ENCODE measurements around the gene FILIP1L. TPM values are rescaled to one million over a fixed set of nuclear protein-coding genes. Genes with fewer than 3 reads are reported as not detected.
"Not testable (repeated sequence)": the region's sequence is repeated elsewhere in the genome, so short reads cannot be mapped to it uniquely, and the experiment has no call there.

Gene FILIP1L
- total RNA-seq, 2 experiments from 2014 or later, result 0.25 to 0.44 TPM

- Mint-ChIP-seq H3K4me1 (peaks cover 4% of the 10 kb centered on the region), H3K4me3 (no peak overlapping the region), H3K27ac (no peak overlapping the region), H3K9me3 (no peaks in the 10 kb centered on the region), H3K36me3 (ENCODE audit: low read depth) (no peaks in the 10 kb centered on the region), H3K27me3 (no peaks in the 10 kb centered on the region)
- ChIA-PET CTCF (interaction anchor here (1.2 to 1.4 kb wide), 2 partner anchors 181 to 408 kb away, joined by 3 read pairs; no protein-coding TSS in a partner anchor), POLR2A (interaction anchor here (0.6 kb wide), 1 partner anchor 753 kb away, joined by 3 read pairs; no protein-coding TSS in a partner anchor)
- no peak for DNase-seq
Observed at GRCh38 chr3:99846477-99847160, 267.7 kb downstream of the FILIP1L start.

GRCh38 chr3:99845999-99846398 lies 268.3 kb downstream of the FILIP1L start:
- ChIA-PET CTCF (interaction anchor here (1.4 kb wide), 1 partner anchor 408 kb away, joined by 3 read pairs; no protein-coding TSS in a partner anchor), POLR2A (no interaction called here)
- Mint-ChIP-seq H3K27ac (no peak overlapping the region), H3K36me3 (ENCODE audit: low read depth) (no peaks in the 10 kb centered on the region), H3K4me1 (peaks cover 4% of the 10 kb centered on the region), H3K9me3 (no peaks in the 10 kb centered on the region), H3K27me3 (no peaks in the 10 kb centered on the region), H3K4me3 (no peak overlapping the region)
- no peak for DNase-seq

- H3K36me3 Mint-ChIP-seq (ENCODE audit: low read depth), result no peaks in the 10 kb centered on the region
- no peak overlapping the region for H3K4me3 Mint-ChIP-seq
- H3K9me3 Mint-ChIP-seq, result no peaks in the 10 kb centered on the region
- no peaks in the 10 kb centered on the region for H3K27me3 Mint-ChIP-seq
- ChIA-PET CTCF (interaction anchor here (1.1 kb wide), 1 partner anchor 409 kb away, joined by 6 read pairs; no protein-coding TSS in a partner anchor), POLR2A (no interaction called here)
- DNase-seq, result no peak
- no peak overlapping the region for H3K27ac Mint-ChIP-seq
- H3K4me1 Mint-ChIP-seq, result peaks cover 4% of the 10 kb centered on the region
Observed at GRCh38 chr3:99845331-99845730, 269.0 kb downstream of the FILIP1L start.

GRCh38 chr3:99843590-99844258 lies 270.6 kb downstream of the FILIP1L start:
- ChIA-PET POLR2A (no interaction called here), CTCF (interaction anchor here (0.7 to 1.6 kb wide), 13 partner anchors 10 to 743 kb away, joined by 3 to 6 read pairs (median 4); no protein-coding TSS in a partner anchor)
- H3K9me3 Mint-ChIP-seq, result no peaks in the 10 kb centered on the region

GRCh38 chr3:99842826-99843589 lies 271.3 kb downstream of the FILIP1L start:
- Mint-ChIP-seq H3K4me1 (peaks cover 4% of the 10 kb centered on the region), H3K9me3 (no peaks in the 10 kb centered on the region), H3K27me3 (no peaks in the 10 kb centered on the region), H3K36me3 (ENCODE audit: low read depth) (no peaks in the 10 kb centered on the region), H3K4me3 (no peak overlapping the region), H3K27ac (no peak overlapping the region)
- ChIA-PET CTCF (interaction anchor here (0.7 to 1.6 kb wide), 8 partner anchors 15 to 417 kb away, joined by 3 to 4 read pairs (median 3); partner anchors contain the start of gene TBC1D23), POLR2A (no interaction called here)
- DNase-seq, result no peak

More at GRCh38 chr3:99843590-99844258, 270.6 kb downstream of the FILIP1L start:
- Mint-ChIP-seq H3K36me3 (ENCODE audit: low read depth) (no peaks in the 10 kb centered on the region), H3K27ac (no peak overlapping the region), H3K4me3 (no peak overlapping the region), H3K4me1 (peaks cover 4% of the 10 kb centered on the region), H3K27me3 (no peaks in the 10 kb centered on the region)
- DNase-seq, result no peak

- H3K27me3 Mint-ChIP-seq; DNase-seq; H3K27ac Mint-ChIP-seq; H3K4me3 Mint-ChIP-seq; H3K9me3 Mint-ChIP-seq; H3K4me1 Mint-ChIP-seq; H3K36me3 Mint-ChIP-seq (ENCODE audit: low read depth); POLR2A ChIA-PET: not testable (repeated sequence)
- CTCF ChIA-PET, result interaction anchor here (2.0 kb wide), 1 partner anchor 10 kb away, joined by 8 read pairs; no protein-coding TSS in a partner anchor
Observed at GRCh38 chr3:99841949-99842348, 272.4 kb downstream of the FILIP1L start.

- Mint-ChIP-seq H3K4me1 (no peaks in the 10 kb centered on the region), H3K27ac (no peak overlapping the region), H3K9me3 (no peaks in the 10 kb centered on the region), H3K36me3 (ENCODE audit: low read depth) (no peaks in the 10 kb centered on the region), H3K4me3 (no peak overlapping the region), H3K27me3 (no peaks in the 10 kb centered on the region)
- POLR2A ChIA-PET, result no interaction called here
- DNase-seq, result no peak
- CTCF ChIA-PET, result interaction anchor here (0.8 to 2.4 kb wide), 4 partner anchors 11 to 414 kb away, joined by 3 to 7 read pairs (median 4); partner anchors contain the start of gene CMSS1
Observed at GRCh38 chr3:99839613-99840012, 274.7 kb downstream of the FILIP1L start.

GRCh38 chr3:99838755-99839154 lies 275.5 kb downstream of the FILIP1L start:
- Mint-ChIP-seq H3K36me3 (ENCODE audit: low read depth) (no peaks in the 10 kb centered on the region), H3K4me3 (no peak overlapping the region), H3K27ac (no peak overlapping the region), H3K4me1 (no peaks in the 10 kb centered on the region), H3K9me3 (no peaks in the 10 kb centered on the region), H3K27me3 (no peaks in the 10 kb centered on the region)
- POLR2A ChIA-PET, result no interaction called here
- CTCF ChIA-PET, result interaction anchor here (1.6 to 2.4 kb wide), 3 partner anchors 11 to 415 kb away, joined by 3 to 7 read pairs (median 5); no protein-coding TSS in a partner anchor
- no peak for DNase-seq

GRCh38 chr3:99837715-99838114 lies 276.6 kb downstream of the FILIP1L start:
- ChIA-PET POLR2A (no interaction called here), CTCF (interaction anchor here (1.6 to 2.0 kb wide), 2 partner anchors 10 to 416 kb away, joined by 3 to 5 read pairs; no protein-coding TSS in a partner anchor)
- H3K36me3 Mint-ChIP-seq (ENCODE audit: low read depth), result no peaks in the 10 kb centered on the region
- no peak overlapping the region for H3K4me3 Mint-ChIP-seq
- DNase-seq, result no peak
- no peaks in the 10 kb centered on the region for H3K27me3 Mint-ChIP-seq
- no peak overlapping the region for H3K27ac Mint-ChIP-seq
- H3K4me1 Mint-ChIP-seq, result peaks cover 2% of the 10 kb centered on the region
- no peaks in the 10 kb centered on the region for H3K9me3 Mint-ChIP-seq

- H3K36me3 Mint-ChIP-seq (ENCODE audit: low read depth), result no peaks in the 10 kb centered on the region
- H3K9me3 Mint-ChIP-seq, result no peaks in the 10 kb centered on the region
- H3K4me1 Mint-ChIP-seq, result peaks cover 2% of the 10 kb centered on the region
- H3K27ac Mint-ChIP-seq, result no peak overlapping the region
- CTCF ChIA-PET, result no interaction called here
- no peak for DNase-seq
- H3K27me3 Mint-ChIP-seq, result no peaks in the 10 kb centered on the region
- POLR2A ChIA-PET, result no interaction called here
- H3K4me3 Mint-ChIP-seq, result no peak overlapping the region
Observed at GRCh38 chr3:99836681-99837080, 277.6 kb downstream of the FILIP1L start.

- ChIA-PET POLR2A (interaction anchor here (0.5 kb wide), 1 partner anchor 1811 kb away, joined by 3 read pairs; no protein-coding TSS in a partner anchor), CTCF (interaction anchor here (1.1 to 2.1 kb wide), 3 partner anchors 17 to 426 kb away, joined by 3 to 6 read pairs (median 4); partner anchors contain the start of genes CMSS1 and TBC1D23)
- H3K9me3 Mint-ChIP-seq, result no peaks in the 10 kb centered on the region
Observed at GRCh38 chr3:99834211-99834957, 279.9 kb downstream of the FILIP1L start.

More at GRCh38 chr3:99834211-99834957, 279.9 kb downstream of the FILIP1L start:
- Mint-ChIP-seq H3K27me3 (no peaks in the 10 kb centered on the region), H3K4me1 (peaks cover 2% of the 10 kb centered on the region), H3K27ac (no peak overlapping the region), H3K4me3 (no peak overlapping the region), H3K36me3 (ENCODE audit: low read depth) (no peaks in the 10 kb centered on the region)
- no peak for DNase-seq
